Activated CD4-positive, alpha-beta memory T cell treated with anti-CD3 and anti-CD28 coated beads, Interleukin-2, amount 10 ng/mL, durations not matched to agents 7 days and 5 days (primary cell): Measurements from ENCODE around the gene FGFRL1. TPM values are rescaled to one million over a fixed set of nuclear protein-coding genes. Genes with fewer than 3 reads are reported as not detected.
A peak's percentile ranks its signal among the peaks of the same experiment; 100 is the strongest.
"Not testable (repeated sequence)": the region's sequence is repeated elsewhere in the genome, so short reads cannot be mapped to it uniquely, and the experiment has no call there.

Experiments used
- CTCF ChIA-PET: fragments of 350-600 bp; sonication (Branson Sonifier 250); formaldehyde crosslinking; loops from one replicate; lab custom pipeline; 2021; ENCODE audit warnings: antibody characterized with exemption, inconsistent platforms; lab: Charles Lee
- POLR2A ChIA-PET: fragments of 350-600 bp; sonication (Branson Sonifier 250); formaldehyde crosslinking; loops from one replicate; lab custom pipeline; 2021; ENCODE audit warnings: antibody characterized with exemption; lab: Charles Lee
- DNase-seq: peaks from one replicate; pipeline ENCODE4 v3.0.0-alpha.2; 2020
- H3K27ac Mint-ChIP-seq: one replicate; pipeline ENCODE4 v1.8.0; 2021; ENCODE audit warnings: mild to moderate bottlenecking, mixed read lengths
- H3K27me3 Mint-ChIP-seq: one replicate; pipeline ENCODE4 v1.8.0; 2021; ENCODE audit warnings: mixed read lengths
- H3K36me3 Mint-ChIP-seq: one replicate; pipeline ENCODE4 v1.8.0; 2021; ENCODE audit warnings: low read depth, mixed read lengths
- H3K4me1 Mint-ChIP-seq: one replicate; pipeline ENCODE4 v1.8.0; 2021; ENCODE audit warnings: mixed read lengths
- H3K4me3 Mint-ChIP-seq: one replicate; pipeline ENCODE4 v1.8.0; 2021; ENCODE audit warnings: mild to moderate bottlenecking, mixed read lengths
- H3K9me3 Mint-ChIP-seq: one replicate; pipeline ENCODE4 v1.8.0; 2021; ENCODE audit warnings: mixed read lengths
- total RNA-seq, 2 experiments: library from RNA; stranded (reverse); gene quantifications; one replicate each; pipeline ENCODE4 v1.2.3, GENCODE V29; 2021

Gene FGFRL1
- total RNA-seq, 2 experiments from 2014 or later = 7.1 to 8.9 TPM

DNA sequence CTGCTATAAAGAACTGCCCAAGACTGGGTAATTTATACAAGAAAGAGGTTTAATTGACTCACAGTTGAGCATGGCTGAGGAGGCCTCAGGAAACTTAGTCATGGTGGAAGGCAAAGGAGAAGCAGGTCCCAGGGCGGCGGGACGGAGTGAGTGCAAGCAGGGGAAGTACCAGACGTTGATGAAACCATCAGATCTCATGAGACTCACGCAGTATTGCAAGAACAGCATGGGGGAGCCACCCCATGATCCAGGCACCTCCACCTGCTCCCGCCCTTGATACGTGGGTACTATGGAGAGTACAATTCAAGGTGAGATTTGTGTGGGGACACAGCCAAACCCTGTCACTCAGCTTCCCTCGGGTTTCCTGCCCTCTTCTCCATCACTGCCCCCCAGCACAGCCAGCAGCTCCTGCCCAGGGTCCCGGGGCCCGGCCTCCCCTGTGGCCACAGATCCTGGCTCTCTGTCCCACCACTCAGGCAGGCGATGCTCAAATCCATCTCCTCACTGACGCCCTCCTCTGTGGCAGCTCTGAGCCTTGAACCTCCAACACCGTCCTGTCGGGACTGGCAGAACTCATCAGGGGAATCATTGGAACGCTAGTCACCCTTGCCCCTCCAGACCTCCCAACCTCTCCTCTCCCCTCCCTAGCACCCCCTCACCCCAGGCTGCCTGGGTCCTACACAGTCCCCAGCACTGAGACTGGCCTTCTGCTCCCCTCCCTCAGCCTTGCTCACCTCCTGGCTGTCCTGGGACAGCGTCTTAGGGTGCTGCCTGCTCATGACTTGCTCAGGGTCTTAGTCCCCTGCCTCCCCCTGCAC, 37.6 kb downstream of the FGFRL1 start:
- H3K27ac Mint-ChIP-seq = no peak overlapping the region
- ChIA-PET POLR2A (no interaction called here), CTCF (no interaction called here)
- DNase-seq = no peak
- H3K4me3 Mint-ChIP-seq = no peak overlapping the region
- no peaks in the 10 kb centered on the region for H3K4me1 Mint-ChIP-seq
- H3K9me3 Mint-ChIP-seq = no peaks in the 10 kb centered on the region
- no peaks in the 10 kb centered on the region for H3K36me3 Mint-ChIP-seq
- peaks cover 2% of the 10 kb centered on the region for H3K27me3 Mint-ChIP-seq

DNA sequence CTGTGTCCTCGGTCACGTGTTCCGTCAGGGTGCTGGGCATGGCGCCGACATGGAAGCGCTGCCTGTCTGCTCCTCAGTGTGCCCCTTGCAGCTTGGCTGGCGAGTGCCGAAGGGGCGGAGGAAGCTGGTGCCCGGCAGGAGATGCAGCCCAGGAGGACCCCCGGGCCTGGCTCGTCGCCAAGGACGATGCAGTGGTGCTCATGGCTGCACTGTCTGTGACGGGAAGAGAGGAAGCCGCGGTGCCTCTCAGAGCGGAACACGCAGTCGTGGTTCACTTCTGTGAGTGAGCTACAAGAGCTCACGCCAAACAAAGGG, 38.1 kb downstream of the FGFRL1 start:
- Mint-ChIP-seq H3K4me1 (no peaks in the 10 kb centered on the region), H3K9me3 (no peaks in the 10 kb centered on the region)
- CTCF ChIA-PET = no interaction called here

DNA sequence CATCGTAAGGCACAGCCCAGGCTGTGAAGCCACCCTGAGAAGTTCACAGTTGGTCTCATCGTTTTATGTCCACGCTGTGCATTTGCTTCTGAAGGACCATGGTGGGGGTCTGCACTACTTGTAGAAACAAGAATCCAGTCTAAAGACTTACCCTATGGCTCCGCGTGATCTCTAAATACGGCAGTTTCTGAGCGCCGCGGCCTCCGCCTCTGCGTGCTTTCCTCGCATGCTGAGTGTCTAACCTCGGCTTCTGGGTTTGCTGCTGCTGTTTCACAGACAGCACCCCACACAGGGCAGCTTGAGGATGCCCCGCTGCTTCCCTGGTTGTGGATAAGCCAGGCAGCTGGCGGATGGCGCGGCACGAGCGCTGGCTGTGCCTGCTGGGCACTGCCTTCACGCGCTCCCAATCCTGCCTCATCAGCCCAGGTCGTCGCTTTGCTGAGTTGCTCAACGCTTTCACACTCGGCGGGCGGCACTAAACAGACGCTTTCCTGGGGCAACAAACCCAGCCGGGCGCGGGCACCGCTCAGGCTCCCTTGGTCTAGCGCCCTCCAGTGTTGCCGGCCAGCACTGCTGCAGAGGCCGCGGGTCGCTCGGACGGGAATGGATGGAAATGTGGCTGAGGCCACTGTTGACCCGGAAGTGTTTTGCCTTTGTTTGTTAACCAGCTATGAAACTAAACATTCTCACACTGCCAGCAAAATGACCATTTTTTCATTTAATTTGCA, 39.2 kb downstream of the FGFRL1 start:
- no peaks in the 10 kb centered on the region for H3K9me3 Mint-ChIP-seq
- H3K27ac Mint-ChIP-seq = no peak overlapping the region
- no peaks in the 10 kb centered on the region for H3K36me3 Mint-ChIP-seq
- no peak overlapping the region for H3K4me3 Mint-ChIP-seq
- peaks cover 2% of the 10 kb centered on the region for H3K4me1 Mint-ChIP-seq
- POLR2A ChIA-PET = no interaction called here
- no peak for DNase-seq
- peaks cover 3% of the 10 kb centered on the region for H3K27me3 Mint-ChIP-seq
- CTCF ChIA-PET = no interaction called here

More for the DNA sequence above, 38.1 kb downstream of the FGFRL1 start:
- no peak overlapping the region for H3K27ac Mint-ChIP-seq
- no peak overlapping the region for H3K4me3 Mint-ChIP-seq
- peaks cover 2% of the 10 kb centered on the region for H3K27me3 Mint-ChIP-seq
- no peak for DNase-seq
- H3K36me3 Mint-ChIP-seq = no peaks in the 10 kb centered on the region
- POLR2A ChIA-PET = no interaction called here

DNA sequence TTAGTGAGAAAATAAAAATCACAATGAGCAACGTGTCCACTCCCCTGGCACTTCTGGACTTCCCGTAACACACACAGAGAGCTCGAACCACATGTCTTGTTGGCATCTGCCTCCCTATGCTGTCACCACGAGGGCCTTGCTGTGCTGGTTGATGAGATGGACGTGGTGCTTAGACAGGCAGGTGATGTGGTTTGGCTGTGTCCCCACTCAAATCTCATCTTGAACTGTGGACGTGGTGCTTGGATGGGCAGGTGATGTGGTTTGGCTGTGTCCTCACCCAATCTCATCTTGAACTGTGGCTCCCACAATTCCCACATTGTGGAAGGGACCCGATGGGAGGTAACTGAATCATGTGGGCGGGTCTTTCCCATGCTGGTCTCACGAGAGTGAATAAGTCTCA, 40.0 kb downstream of the FGFRL1 start:
- no peak for DNase-seq
- CTCF ChIA-PET = no interaction called here
- Mint-ChIP-seq H3K4me1 (peaks cover 10% of the 10 kb centered on the region), H3K36me3 (no peaks in the 10 kb centered on the region), H3K27ac (no peak overlapping the region), H3K9me3 (no peaks in the 10 kb centered on the region), H3K4me3 (no peak overlapping the region), H3K27me3 (peaks cover 10% of the 10 kb centered on the region)
- POLR2A ChIA-PET = no interaction called here

DNA sequence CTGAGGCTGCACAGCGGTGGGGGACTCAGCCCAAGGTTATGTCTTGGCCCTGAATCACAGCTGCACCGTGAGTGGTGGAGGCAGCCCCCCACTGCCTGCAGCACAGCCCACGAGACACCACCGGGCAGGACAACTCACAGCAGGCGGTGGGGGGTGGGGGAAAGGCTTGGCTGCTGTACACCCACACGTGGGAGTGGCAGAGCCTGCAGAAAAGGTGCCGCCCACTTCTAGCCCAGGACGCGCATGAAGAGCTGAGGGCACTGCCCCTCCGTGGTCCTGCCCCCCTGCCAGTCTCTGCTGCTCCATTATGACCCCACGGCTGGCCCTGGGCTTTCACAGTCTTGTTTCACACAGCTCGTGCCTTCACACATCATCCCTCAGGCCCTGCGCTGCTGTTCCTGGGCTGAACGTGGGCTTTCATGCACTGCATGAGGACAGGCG, 40.8 kb downstream of the FGFRL1 start:
- H3K9me3 Mint-ChIP-seq = no peaks in the 10 kb centered on the region

DNA sequence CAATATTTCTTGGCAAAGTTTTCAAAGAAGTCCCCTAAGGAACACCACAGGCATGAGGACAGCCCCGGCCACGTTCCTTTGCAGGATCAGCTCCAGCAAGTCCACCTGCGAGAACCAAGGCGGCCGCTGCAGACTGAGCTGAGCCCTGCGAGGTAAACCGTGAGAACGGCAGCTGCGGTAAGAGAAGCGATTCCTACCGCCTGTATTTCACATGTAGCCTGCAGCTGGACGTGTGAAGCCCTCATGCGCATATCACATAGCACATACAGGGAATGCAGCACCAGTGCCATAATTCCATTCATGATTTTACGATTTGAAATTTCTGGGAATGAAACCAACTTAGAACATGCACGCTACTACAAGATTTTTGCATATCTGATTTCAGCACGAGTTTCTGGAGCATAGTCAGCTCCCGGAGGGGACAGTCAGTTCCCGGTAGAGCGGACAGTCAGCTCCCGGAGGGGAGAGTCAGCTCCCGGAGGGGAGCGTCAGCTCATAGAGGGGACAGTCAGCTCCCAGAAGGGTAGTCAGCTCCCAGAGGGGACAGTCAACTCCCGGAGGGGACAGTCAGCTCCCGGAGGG, 41.7 kb downstream of the FGFRL1 start:
- ChIA-PET POLR2A (interaction anchor here (0.8 kb wide), 1 partner anchor 12 kb away, joined by 3 read pairs; no protein-coding TSS in a partner anchor), CTCF (no interaction called here)
- peaks cover 10% of the 10 kb centered on the region for H3K4me1 Mint-ChIP-seq
- H3K4me3 Mint-ChIP-seq = no peak overlapping the region
- DNase-seq = no peak
- H3K27ac Mint-ChIP-seq = no peak overlapping the region
- peaks cover 8% of the 10 kb centered on the region for H3K27me3 Mint-ChIP-seq
- no peaks in the 10 kb centered on the region for H3K9me3 Mint-ChIP-seq
- no peaks in the 10 kb centered on the region for H3K36me3 Mint-ChIP-seq

More for the DNA sequence above, 40.8 kb downstream of the FGFRL1 start:
- Mint-ChIP-seq H3K36me3 (no peaks in the 10 kb centered on the region), H3K4me3 (no peak overlapping the region), H3K27ac (no peak overlapping the region), H3K4me1 (peaks cover 10% of the 10 kb centered on the region), H3K27me3 (peaks cover 8% of the 10 kb centered on the region)
- ChIA-PET CTCF (no interaction called here), POLR2A (interaction anchor here (0.8 kb wide), 1 partner anchor 13 kb away, joined by 3 read pairs; no protein-coding TSS in a partner anchor)
- no peak for DNase-seq

DNA sequence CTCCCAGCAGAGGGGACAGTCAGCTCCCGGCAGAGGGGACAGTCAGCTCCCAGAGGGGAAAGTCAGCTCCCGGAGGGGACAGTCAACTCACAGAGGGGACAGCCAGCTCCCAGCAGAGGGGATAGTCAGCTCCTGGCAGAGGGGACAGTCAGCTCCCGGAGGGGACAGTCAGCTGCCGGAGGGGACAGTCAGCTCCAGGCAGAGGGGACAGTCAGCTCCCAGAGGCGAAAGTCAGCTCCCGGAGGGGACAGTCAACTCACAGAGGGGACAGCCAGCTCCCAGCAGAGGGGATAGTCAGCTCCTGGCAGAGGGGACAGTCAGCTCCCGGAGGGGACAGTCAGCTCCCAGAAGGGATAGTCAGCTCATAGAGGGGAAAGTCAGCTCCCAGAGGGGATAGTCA, 42.5 kb downstream of the FGFRL1 start:
- DNase-seq, H3K27ac Mint-ChIP-seq, H3K4me3 Mint-ChIP-seq, H3K9me3 Mint-ChIP-seq, H3K36me3 Mint-ChIP-seq, POLR2A ChIA-PET, H3K27me3 Mint-ChIP-seq, CTCF ChIA-PET: not testable (repeated sequence)
- peaks cover 10% of the 10 kb centered on the region for H3K4me1 Mint-ChIP-seq

DNA sequence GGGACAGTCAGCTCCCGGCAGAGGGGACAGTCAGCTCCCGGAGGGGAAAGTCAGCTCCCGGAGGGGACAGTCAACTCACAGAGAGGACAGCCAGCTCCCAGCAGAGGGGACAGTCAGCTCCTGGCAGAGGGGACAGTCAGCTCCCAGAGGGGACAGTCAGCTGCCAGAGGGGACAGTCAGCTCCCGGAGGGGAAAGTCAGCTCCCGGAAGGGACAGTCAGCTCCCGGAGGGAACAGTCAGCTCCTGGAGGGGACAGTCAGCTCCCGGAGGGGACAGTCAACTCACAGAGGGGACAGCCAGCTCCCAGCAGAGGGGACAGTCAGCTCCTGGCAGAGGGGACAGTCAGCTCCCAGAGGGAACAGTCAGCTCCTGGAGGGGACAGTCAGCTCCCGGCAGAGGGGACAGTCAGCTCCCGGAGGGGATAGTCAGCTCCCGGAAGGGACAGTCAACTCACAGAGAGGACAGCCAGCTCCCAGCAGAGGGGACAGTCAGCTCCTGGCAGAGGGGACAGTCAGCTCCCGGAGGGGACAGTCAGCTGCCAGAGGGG, 43.3 kb downstream of the FGFRL1 start:
- H3K36me3 Mint-ChIP-seq, H3K27ac Mint-ChIP-seq, H3K9me3 Mint-ChIP-seq, H3K27me3 Mint-ChIP-seq, H3K4me3 Mint-ChIP-seq, DNase-seq: not testable (repeated sequence)
- CTCF ChIA-PET = interaction anchor here (1.2 kb wide), 1 partner anchor 20 kb away, joined by 3 read pairs; no protein-coding TSS in a partner anchor
- POLR2A ChIA-PET = interaction anchor here (1.3 kb wide), 1 partner anchor 44 kb away, joined by 4 read pairs; no protein-coding TSS in a partner anchor
- peaks cover 10% of the 10 kb centered on the region for H3K4me1 Mint-ChIP-seq

DNA sequence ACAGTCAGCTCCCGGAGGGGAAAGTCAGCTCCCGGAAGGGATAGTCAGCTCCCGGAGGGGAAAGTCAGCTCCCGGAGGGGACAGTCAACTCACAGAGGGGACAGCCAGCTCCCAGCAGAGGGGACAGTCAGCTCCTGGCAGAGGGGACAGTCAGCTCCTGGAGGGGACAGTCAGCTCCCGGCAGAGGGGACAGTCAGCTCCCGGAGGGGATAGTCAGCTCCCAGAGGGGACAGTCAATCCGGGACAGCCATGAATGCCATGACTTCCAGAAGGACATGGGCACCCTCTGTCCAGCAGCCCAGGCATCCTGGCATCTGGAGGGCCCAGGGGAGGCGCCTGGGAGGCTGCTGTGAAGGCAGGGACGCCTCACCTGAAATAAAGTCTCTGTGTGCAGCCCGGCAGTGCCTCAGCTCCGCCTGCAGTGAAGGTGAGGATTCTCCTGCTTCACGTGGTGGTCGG, 43.8 kb downstream of the FGFRL1 start:
- not testable (repeated sequence) for DNase-seq, H3K27ac Mint-ChIP-seq, H3K27me3 Mint-ChIP-seq, H3K36me3 Mint-ChIP-seq, H3K9me3 Mint-ChIP-seq
- Mint-ChIP-seq H3K4me3 (peak overlapping the region; percentile 6), H3K4me1 (peaks cover 10% of the 10 kb centered on the region)
- POLR2A ChIA-PET = interaction anchor here (1.2 to 1.3 kb wide), 2 partner anchors 45 to 123 kb away, joined by 3 to 4 read pairs; partner anchors contain the start of genes GAK and TMEM175
- CTCF ChIA-PET = interaction anchor here (1.2 kb wide), 1 partner anchor 19 kb away, joined by 3 read pairs; no protein-coding TSS in a partner anchor

DNA sequence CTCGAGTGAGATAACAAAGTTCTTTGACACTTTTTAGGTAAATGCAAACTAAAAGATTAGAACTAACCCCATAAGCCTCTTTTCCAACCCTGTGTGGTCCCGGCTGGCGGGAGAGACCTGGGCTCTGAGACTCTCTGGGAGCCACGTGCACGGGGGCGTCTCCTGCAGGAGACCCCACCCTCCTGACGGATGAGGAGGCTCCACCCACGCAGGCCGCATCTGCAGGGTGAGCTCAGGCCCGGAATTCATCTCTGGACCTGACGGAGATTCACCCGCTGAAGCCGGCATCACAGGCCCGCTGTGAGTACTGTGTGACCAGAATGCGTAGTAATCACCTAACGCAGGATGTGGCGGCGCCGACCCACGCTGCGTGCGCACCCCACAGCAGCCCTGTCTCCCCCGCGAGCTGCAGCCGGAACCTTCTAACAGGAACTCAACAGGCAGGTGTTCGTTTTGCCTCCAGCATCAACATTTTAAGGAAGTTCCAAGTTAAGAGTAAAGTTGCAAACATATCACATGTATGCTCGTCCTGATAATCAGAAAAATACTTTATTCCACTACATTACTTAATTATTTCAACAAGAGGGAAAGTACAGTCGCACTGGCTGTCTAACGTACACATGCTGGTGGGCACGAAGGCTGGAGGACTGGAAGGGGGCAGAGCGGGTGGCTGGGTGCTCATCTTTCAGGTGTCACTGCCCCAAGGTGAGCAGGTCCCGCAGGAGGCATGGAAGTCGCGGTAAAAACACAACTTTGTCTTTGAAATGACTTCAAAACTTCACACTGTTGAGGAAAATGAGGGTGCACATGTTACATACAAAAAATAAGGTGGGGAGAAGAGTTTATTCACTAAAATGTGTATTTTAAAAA, 44.5 kb downstream of the FGFRL1 start:
- H3K27ac Mint-ChIP-seq = no peak overlapping the region
- ChIA-PET CTCF (interaction anchor here (0.5 to 1.2 kb wide), 2 partner anchors 18 to 241 kb away, joined by 3 read pairs; no protein-coding TSS in a partner anchor), POLR2A (interaction anchor here (1.2 to 1.3 kb wide), 2 partner anchors 45 to 124 kb away, joined by 3 to 4 read pairs; partner anchors contain the start of genes GAK and TMEM175)
- H3K4me3 Mint-ChIP-seq = peak overlapping the region; percentile 6
- peak; percentile 80 for DNase-seq
- peaks cover 10% of the 10 kb centered on the region for H3K4me1 Mint-ChIP-seq
- no peaks in the 10 kb centered on the region for H3K36me3 Mint-ChIP-seq
- no peaks in the 10 kb centered on the region for H3K9me3 Mint-ChIP-seq
- H3K27me3 Mint-ChIP-seq = peaks cover 9% of the 10 kb centered on the region

DNA sequence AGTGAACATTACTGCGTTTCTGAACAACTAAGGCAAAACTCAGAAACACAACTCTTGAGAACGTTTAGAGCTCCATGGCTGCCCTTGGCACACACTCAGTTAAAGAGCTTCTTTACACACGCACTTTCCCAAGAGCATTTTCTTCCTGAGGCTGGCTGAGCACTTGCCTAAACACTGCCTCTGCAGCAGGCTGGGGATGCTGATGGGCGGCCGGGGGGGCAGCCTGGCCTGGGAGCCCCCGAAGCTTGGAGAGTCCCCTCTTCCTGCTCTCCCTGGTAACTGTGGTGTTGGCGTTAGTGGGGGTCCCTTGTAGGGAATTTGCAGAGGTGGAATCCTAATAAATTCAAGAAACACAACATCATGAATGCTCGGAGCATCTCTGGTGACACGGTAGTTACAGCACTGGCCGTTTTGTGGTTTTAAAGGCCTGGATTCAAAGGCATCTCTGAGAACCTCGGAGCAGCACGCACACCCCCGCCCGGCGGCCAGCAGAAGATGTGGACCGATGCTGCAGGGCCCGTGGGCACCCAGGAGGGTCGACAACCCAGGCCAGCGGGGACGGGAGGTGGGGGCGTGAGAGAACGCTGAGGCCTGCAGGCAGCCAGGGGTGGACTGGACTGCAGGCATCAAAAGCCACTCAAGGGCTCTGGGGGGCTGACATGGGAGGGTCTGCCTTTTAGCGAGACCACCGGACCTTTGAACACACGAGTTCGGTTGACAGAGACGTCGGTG, 45.4 kb downstream of the FGFRL1 start:
- H3K9me3 Mint-ChIP-seq = no peaks in the 10 kb centered on the region
- no peak for DNase-seq
- CTCF ChIA-PET = no interaction called here
- H3K27me3 Mint-ChIP-seq = peaks cover 12% of the 10 kb centered on the region
- no peak overlapping the region for H3K27ac Mint-ChIP-seq
- H3K4me1 Mint-ChIP-seq = peaks cover 12% of the 10 kb centered on the region
- H3K4me3 Mint-ChIP-seq = no peak overlapping the region
- no peaks in the 10 kb centered on the region for H3K36me3 Mint-ChIP-seq
- POLR2A ChIA-PET = no interaction called here
